Upper lobe of left lung (tissue), 4 donors: Measurements from ENCODE around the gene B9D2.

Experiments used
- POLR2A ChIP-seq, 4 donors: fragments of 450-650 bp; IDR thresholded peaks; one replicate each; pipeline ENCODE4 v1.5.1; 2016 to 2017; ENCODE audit warnings: antibody characterized with exemption in 4 of 4, mild to moderate bottlenecking in 2 of 4
- POLR2AphosphoS5 ChIP-seq, 2 donors: sonication (generic); formaldehyde crosslinking; IDR thresholded peaks; one replicate each; pipeline ENCODE4 v1.5.1; 2017; ENCODE audit warnings: antibody characterized with exemption in 2 of 2
- TF ChIP-seq, protein P1 (sequence below), 6 experiments: fragments of 450-650 bp in 4 of 6; fragments of 200-600 bp in 2 of 6; sonication (generic) in 2 of 6; IDR thresholded peaks; one replicate each; pipeline ENCODE4 v1.5.1; 2016 to 2019; ENCODE audit warnings: antibody characterized with exemption in 6 of 6

DNA sequence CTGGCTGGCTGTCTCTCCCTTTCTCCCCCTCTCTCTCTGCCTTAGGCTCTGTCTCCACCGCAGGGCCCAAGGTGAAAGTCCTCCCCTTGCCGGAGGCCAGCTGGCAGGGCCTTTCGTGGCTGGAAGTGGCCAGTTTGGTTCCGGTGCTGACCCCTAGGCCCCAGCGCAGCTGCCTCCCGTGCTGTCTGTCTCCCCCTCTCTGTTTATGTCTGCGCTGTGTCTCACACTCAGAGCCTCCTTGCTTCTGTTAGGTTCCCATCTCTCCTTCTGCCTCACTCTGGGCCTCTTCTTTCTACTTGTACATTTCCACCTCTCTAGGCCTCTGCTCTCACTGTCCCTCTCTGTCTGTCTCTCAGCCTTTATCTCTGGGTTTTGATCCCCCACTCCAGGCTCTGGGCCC is 40.9 kb downstream of the B9D2 start:
- no peak for TF ChIP-seq POLR2AphosphoS5 (IDR thresholded peaks at IDR 0.05)
- TF ChIP-seq, protein P1, sequence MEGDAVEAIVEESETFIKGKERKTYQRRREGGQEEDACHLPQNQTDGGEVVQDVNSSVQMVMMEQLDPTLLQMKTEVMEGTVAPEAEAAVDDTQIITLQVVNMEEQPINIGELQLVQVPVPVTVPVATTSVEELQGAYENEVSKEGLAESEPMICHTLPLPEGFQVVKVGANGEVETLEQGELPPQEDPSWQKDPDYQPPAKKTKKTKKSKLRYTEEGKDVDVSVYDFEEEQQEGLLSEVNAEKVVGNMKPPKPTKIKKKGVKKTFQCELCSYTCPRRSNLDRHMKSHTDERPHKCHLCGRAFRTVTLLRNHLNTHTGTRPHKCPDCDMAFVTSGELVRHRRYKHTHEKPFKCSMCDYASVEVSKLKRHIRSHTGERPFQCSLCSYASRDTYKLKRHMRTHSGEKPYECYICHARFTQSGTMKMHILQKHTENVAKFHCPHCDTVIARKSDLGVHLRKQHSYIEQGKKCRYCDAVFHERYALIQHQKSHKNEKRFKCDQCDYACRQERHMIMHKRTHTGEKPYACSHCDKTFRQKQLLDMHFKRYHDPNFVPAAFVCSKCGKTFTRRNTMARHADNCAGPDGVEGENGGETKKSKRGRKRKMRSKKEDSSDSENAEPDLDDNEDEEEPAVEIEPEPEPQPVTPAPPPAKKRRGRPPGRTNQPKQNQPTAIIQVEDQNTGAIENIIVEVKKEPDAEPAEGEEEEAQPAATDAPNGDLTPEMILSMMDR (IDR thresholded peaks at IDR 0.05): no peak
- no peak for TF ChIP-seq POLR2A (IDR thresholded peaks at IDR 0.05)
